Fibroblast of lung (primary cell): Measurements from ENCODE around the gene ZNF780B. TPM values are rescaled to one million over a fixed set of nuclear protein-coding genes. Genes with fewer than 3 reads are reported as not detected.

Experiments
- DNase-seq, 2 donors: peaks; one replicate each; pipeline versions ENCODE4 v3.0.0 to v3.0.0-alpha.2; 2010; ENCODE audit warnings: low read depth in 2 of 2
- H2AFZ ChIP-seq: 2 replicates; pipeline ENCODE4 v1.5.1; 2012; ENCODE audit warnings: low read length, control low read depth, inconsistent platforms
- H3K27ac ChIP-seq: 2 replicates; pipeline ENCODE4 v1.5.1; 2011; ENCODE audit warnings: low read length, control low read depth; ENCODE audit not compliant: insufficient read depth
- H3K27me3 ChIP-seq: 2 replicates; pipeline ENCODE4 v1.5.1; 2011; ENCODE audit warnings: mild to moderate bottlenecking, low read length; ENCODE audit not compliant: control insufficient read depth, insufficient read depth
- H3K36me3 ChIP-seq: 2 replicates; pipeline ENCODE4 v1.5.1; 2011; ENCODE audit warnings: low read length; ENCODE audit not compliant: control insufficient read depth, insufficient read depth
- H3K4me1 ChIP-seq: 2 replicates; pipeline ENCODE4 v1.5.1; 2011; ENCODE audit warnings: low read length; ENCODE audit not compliant: control insufficient read depth, insufficient read depth; ENCODE audit errors: extremely low read depth
- H3K4me2 ChIP-seq: 2 replicates; pipeline ENCODE4 v1.5.1; 2011; ENCODE audit warnings: low read length, control low read depth; ENCODE audit not compliant: insufficient read depth; ENCODE audit errors: extremely low read depth
- H3K4me3 ChIP-seq, 4 experiments: fragments of 200-600 bp in 1 of 4; sonication (generic) in 1 of 4; replicated peaks in 1 of 4; 2 replicates each; pipeline ENCODE4 v1.5.1; 2011 to 2016; ENCODE audit warnings: low read length in 4 of 4, low read depth in 3 of 4, mild to moderate bottlenecking in 3 of 4, control low read depth in 2 of 4, inconsistent platforms in 1 of 4, mixed read lengths in 1 of 4; ENCODE audit not compliant: insufficient read depth in 1 of 4; ENCODE audit errors: control extremely low read depth in 1 of 4
- H3K79me2 ChIP-seq: 2 replicates; pipeline ENCODE4 v1.5.1; 2012; ENCODE audit warnings: mild to moderate bottlenecking, low read length, inconsistent platforms; ENCODE audit not compliant: control insufficient read depth, insufficient read depth
- H3K9ac ChIP-seq: 2 replicates; pipeline ENCODE4 v1.5.1; 2011; ENCODE audit warnings: mild to moderate bottlenecking, low read length, control low read depth; ENCODE audit not compliant: insufficient read depth
- H3K9me3 ChIP-seq: 2 replicates; pipeline ENCODE4 v1.5.1; 2012; ENCODE audit warnings: low read depth, low read length; ENCODE audit not compliant: control insufficient read depth, insufficient read depth
- H4K20me1 ChIP-seq: 2 replicates; pipeline ENCODE4 v1.5.1; 2011; ENCODE audit warnings: low read length; ENCODE audit not compliant: control insufficient read depth, insufficient read depth; ENCODE audit errors: extremely low read depth
- CTCF ChIP-seq, 2 donors: IDR thresholded peaks in 1 of 2; conservative IDR thresholded peaks in 1 of 2; 1 replicate in 1 of 2; 2 replicates in 1 of 2; pipeline ENCODE4 v1.5.1; 2011 to 2012; ENCODE audit warnings: low read length in 2 of 2, control low read depth in 1 of 2, inconsistent platforms in 1 of 2, low read depth in 1 of 2, mild to moderate bottlenecking in 1 of 2
- EZH2 ChIP-seq: IDR thresholded peaks from 2 replicates; pipeline ENCODE4 v1.5.1; 2012; ENCODE audit warnings: low read length, control low read depth, mild to moderate bottlenecking; ENCODE audit errors: missing control alignments
- polyA plus RNA-seq, 2 donors: library from polyadenylated mRNA; depleted of rRNA in 1 of 2; stranded (reverse) in 1 of 2; unstranded in 1 of 2; fragments of >200 nt; gene quantifications; 2 replicates each; pipeline ENCODE4 v1.2.1, GENCODE V29; 2011 to 2012; ENCODE audit warnings: missing spikeins in 1 of 2
- total RNA-seq: library from RNA; depleted of rRNA; stranded (reverse); fragments of >200 nt; gene quantifications from 2 replicates; pipeline ENCODE4 v1.2.1, GENCODE V29; 2014

Gene ZNF780B
- total and polyA plus RNA-seq, 2 donors (not counting 1 experiment from before 2014, with no cell fraction given), result 8.9 to 20.8 TPM

DNA sequence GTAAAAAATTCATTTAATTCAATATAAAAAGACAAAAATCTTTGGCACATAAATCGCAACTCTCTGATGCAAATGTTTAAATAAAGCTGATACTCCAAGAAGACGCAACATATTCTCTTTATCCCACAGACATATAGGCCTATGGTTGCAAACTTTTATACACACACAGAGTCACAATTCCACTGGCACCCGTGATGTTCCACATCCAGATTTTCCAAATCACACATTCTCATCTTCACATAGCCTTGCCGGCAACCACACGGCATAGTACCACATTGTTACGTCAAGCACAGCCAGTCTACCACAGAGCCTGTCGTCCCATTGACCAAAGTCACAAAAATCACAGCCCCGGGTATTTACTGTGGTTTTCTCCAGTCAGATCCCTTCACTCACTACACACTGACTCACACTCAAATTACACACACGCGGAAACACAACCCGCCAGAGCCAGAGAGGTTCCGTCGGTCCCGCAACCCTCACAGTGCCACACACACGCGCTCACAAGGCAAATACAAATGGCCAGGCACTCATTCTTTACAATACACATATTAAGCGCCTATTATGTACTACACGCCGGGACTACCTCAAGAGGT lies 59.7 kb downstream of the ZNF780B start:
- peak; percentile 64 to 77 for DNase-seq
- Histone ChIP-seq H3K4me3 (peak overlapping the region; percentile 86 to 95 (median 91)), H3K4me1 (no peaks in the 10 kb centered on the region), H3K27me3 (no peaks in the 10 kb centered on the region), H3K9me3 (no peaks in the 10 kb centered on the region), H4K20me1 (no peaks in the 10 kb centered on the region), H3K4me2 (peak overlapping the region; percentile 98), H2AFZ (peak overlapping the region; percentile 97), H3K36me3 (no peaks in the 10 kb centered on the region), H3K27ac (peak overlapping the region; percentile 95), H3K79me2 (peaks cover 2% of the 10 kb centered on the region), H3K9ac (peak overlapping the region; percentile 86)
- TF ChIP-seq EZH2 (no peak), CTCF (conservative IDR thresholded peaks at IDR 0.05 in 1 of 2, IDR thresholded peaks at IDR 0.05 in 1 of 2; ENCODE audit: low read depth in 1 of 2, low read length in 2 of 2) (no peak)

DNA sequence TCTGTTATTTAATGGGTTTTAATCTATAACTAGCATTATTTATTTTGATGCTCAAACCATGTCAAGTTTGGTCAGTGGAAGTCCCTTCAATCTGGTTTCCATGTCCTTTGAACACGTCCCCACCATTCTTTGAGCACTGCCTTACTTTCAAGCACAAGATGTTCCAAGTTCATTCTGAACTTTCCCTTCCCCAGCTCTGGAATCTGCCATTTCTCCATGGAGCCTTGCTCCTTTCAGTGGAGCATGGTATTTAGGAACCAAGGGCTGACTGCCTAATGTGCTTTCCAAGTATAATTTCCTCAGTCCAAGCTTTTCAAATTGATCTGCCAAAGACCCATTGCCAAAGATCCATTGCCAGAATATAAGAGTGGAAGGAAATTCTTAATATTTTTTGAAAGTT lies 60.2 kb downstream of the ZNF780B start:
- Histone ChIP-seq H4K20me1 (no peaks in the 10 kb centered on the region), H3K4me2 (peak overlapping the region; percentile 98), H3K36me3 (no peaks in the 10 kb centered on the region), H3K27ac (no peak overlapping the region), H3K27me3 (no peaks in the 10 kb centered on the region), H3K79me2 (peaks cover 2% of the 10 kb centered on the region), H3K9me3 (no peaks in the 10 kb centered on the region), H3K9ac (no peak overlapping the region), H2AFZ (no peak overlapping the region), H3K4me3 (peak overlapping the region in 3 of 4 experiments; percentile 86 to 95 (median 87)), H3K4me1 (no peaks in the 10 kb centered on the region)
- no peak for DNase-seq
- TF ChIP-seq EZH2 (no peak), CTCF (conservative IDR thresholded peaks at IDR 0.05 in 1 of 2, IDR thresholded peaks at IDR 0.05 in 1 of 2; ENCODE audit: low read depth in 1 of 2, low read length in 2 of 2) (no peak)

- H3K36me3 ChIP-seq, result no peaks in the 10 kb centered on the region
- DNase-seq, result no peak
- H3K9ac ChIP-seq, result no peak overlapping the region
- H2AFZ ChIP-seq, result no peak overlapping the region
- TF ChIP-seq EZH2, result no peak
- no peak for TF ChIP-seq CTCF (conservative IDR thresholded peaks at IDR 0.05 in 1 of 2, IDR thresholded peaks at IDR 0.05 in 1 of 2; ENCODE audit: low read depth in 1 of 2, low read length in 2 of 2)
- no peaks in the 10 kb centered on the region for H3K27me3 ChIP-seq
- no peak overlapping the region for H3K27ac ChIP-seq
- H3K9me3 ChIP-seq, result no peaks in the 10 kb centered on the region
- H4K20me1 ChIP-seq, result no peaks in the 10 kb centered on the region
- H3K4me1 ChIP-seq, result no peaks in the 10 kb centered on the region
- peaks cover 2% of the 10 kb centered on the region for H3K79me2 ChIP-seq
- H3K4me2 ChIP-seq, result no peak overlapping the region
- H3K4me3 ChIP-seq, result no peak overlapping the region
These were observed 61.7 kb downstream of the ZNF780B start for GRCh38 chr19:39994361-39994760.
